H1 (cell line): ENCODE data around the gene EYA2. TPM values are rescaled to one million over a fixed set of nuclear protein-coding genes. Genes with fewer than 3 reads are reported as not detected.

Experiments used
- CTCF ChIA-PET: fragments of 300-600 bp; sonication (Branson Sonifier 250); formaldehyde crosslinking; loops from one replicate; lab custom pipeline; 2021; ENCODE audit not compliant: partially characterized antibody; lab: Charles Lee
- POLR2A ChIA-PET: fragments of 300-600 bp; sonication (Branson Sonifier 250); formaldehyde crosslinking; loops from one replicate; lab custom pipeline; 2021; ENCODE audit warnings: inconsistent platforms; ENCODE audit not compliant: partially characterized antibody; lab: Charles Lee
- DNase-seq, 2 experiments: peaks; one replicate each; pipeline versions ENCODE4 v3.0.0 to v3.0.0-alpha.2; 2010 to 2022; ENCODE audit warnings: low spot score in 2 of 2, low read depth in 1 of 2, mixed read lengths in 1 of 2
- FAIRE-seq: peaks from 2 replicates; lab custom pipeline; 2011; peaks lifted over from hg19 to GRCh38; lab: Jason Lieb, UNC
- H2AFZ ChIP-seq: 2 replicates; pipeline ENCODE4 v1.8.1; 2012; ENCODE audit warnings: low read length, inconsistent platforms
- H2AK5ac ChIP-seq: 2 replicates; pipeline ENCODE4 v1.6.1; 2013; ENCODE audit warnings: low read depth, low read length
- H2BK120ac ChIP-seq: replicated peaks from 2 replicates; pipeline ENCODE3; 2013; ENCODE audit warnings: low read depth, low read length, inconsistent platforms
- H2BK12ac ChIP-seq: 2 replicates; pipeline ENCODE4 v1.6.1; 2013; ENCODE audit warnings: low read depth, low read length
- H2BK15ac ChIP-seq: 2 replicates; pipeline ENCODE4 v1.6.1; 2013; ENCODE audit warnings: low read length
- H2BK20ac ChIP-seq: 2 replicates; pipeline ENCODE4 v1.6.1; 2013; ENCODE audit warnings: low read length
- H2BK5ac ChIP-seq: 2 replicates; pipeline ENCODE4 v1.6.1; 2013; ENCODE audit warnings: low read depth, low read length
- H3K14ac ChIP-seq: 2 replicates; pipeline ENCODE4 v1.6.1; 2013; ENCODE audit warnings: inconsistent platforms; ENCODE audit not compliant: insufficient read length
- H3K18ac ChIP-seq: 2 replicates; pipeline ENCODE4 v1.6.1; 2013; ENCODE audit warnings: low read length; ENCODE audit errors: extremely low read depth
- H3K23ac ChIP-seq: 2 replicates; pipeline ENCODE4 v1.6.1; 2013; ENCODE audit warnings: inconsistent platforms; ENCODE audit not compliant: insufficient read length
- H3K23me2 ChIP-seq: 2 replicates; pipeline ENCODE4 v1.6.1; 2013; ENCODE audit warnings: low read depth, low read length
- H3K27ac ChIP-seq: 2 replicates; pipeline ENCODE4 v1.6.1; 2011; ENCODE audit warnings: low read depth, low read length, inconsistent platforms
- H3K27me3 ChIP-seq, 4 experiments: replicated peaks in 1 of 4; 1 replicate in 1 of 4; 2 replicates in 3 of 4; pipeline versions ENCODE4 v1.6.1 to v1.8.1; 2011 to 2013; ENCODE audit warnings: low read length in 3 of 4, mild to moderate bottlenecking in 3 of 4, inconsistent platforms in 2 of 4, mixed read lengths in 2 of 4, moderate library complexity in 1 of 4; ENCODE audit not compliant: control insufficient read depth in 3 of 4, insufficient read depth in 3 of 4; ENCODE audit errors: extremely low read depth in 1 of 4
- H3K36me3 ChIP-seq, 4 experiments: 2 replicates each; pipeline versions ENCODE4 v1.6.1 to v1.8.1; 2011 to 2013; ENCODE audit warnings: mild to moderate bottlenecking in 4 of 4, low read length in 3 of 4, moderate library complexity in 2 of 4, control low read depth in 1 of 4, inconsistent platforms in 1 of 4; ENCODE audit not compliant: insufficient read depth in 4 of 4, control insufficient read depth in 2 of 4
- H3K4ac ChIP-seq: replicated peaks from 2 replicates; pipeline ENCODE3; 2013; ENCODE audit warnings: low read length, low read depth, mixed read lengths, inconsistent platforms; ENCODE audit not compliant: insufficient read length
- H3K4me1 ChIP-seq, 4 experiments: replicated peaks in 1 of 4; 1 replicate in 1 of 4; 2 replicates in 3 of 4; pipeline versions ENCODE4 v1.6.1 to v1.8.1; 2011 to 2013; ENCODE audit warnings: low read length in 3 of 4, inconsistent platforms in 2 of 4, mixed read lengths in 1 of 4; ENCODE audit not compliant: insufficient read depth in 4 of 4, control insufficient read depth in 3 of 4
- H3K4me2 ChIP-seq, 2 experiments: 2 replicates each; pipeline versions ENCODE4 v1.6.1 to v1.8.1; 2011 to 2013; ENCODE audit warnings: low read depth in 2 of 2, low read length in 2 of 2, control low read depth in 1 of 2, inconsistent platforms in 1 of 2, mild to moderate bottlenecking in 1 of 2; ENCODE audit not compliant: insufficient read depth in 1 of 2
- H3K4me3 ChIP-seq, 4 experiments: fragments of 200-600, 300-600 bp in 1 of 4; sonication (generic), shearing (Covaris generic), sonication (Bioruptor Twin) in 1 of 4; 2 replicates each; pipeline versions ENCODE4 v1.5.1 to v1.8.1; 2011 to 2016; ENCODE audit warnings: low read length in 4 of 4, low read depth in 3 of 4, control low read depth in 2 of 4, inconsistent platforms in 2 of 4, mild to moderate bottlenecking in 2 of 4, mixed read lengths in 1 of 4, moderate library complexity in 1 of 4; ENCODE audit not compliant: insufficient read depth in 2 of 4; ENCODE audit errors: extremely low read depth in 1 of 4
- H3K56ac ChIP-seq: replicated peaks from 2 replicates; pipeline ENCODE3; 2013; ENCODE audit warnings: low read depth, mild to moderate bottlenecking, mixed read lengths, low read length, inconsistent platforms; ENCODE audit not compliant: insufficient read length
- H3K79me1 ChIP-seq: 2 replicates; pipeline ENCODE4 v1.6.1; 2013; ENCODE audit warnings: low read depth, low read length, control low read depth
- H3K79me2 ChIP-seq, 2 experiments: 2 replicates each; pipeline versions ENCODE4 v1.6.1 to v1.8.1; 2012 to 2013; ENCODE audit warnings: low read length in 2 of 2, mild to moderate bottlenecking in 2 of 2, inconsistent platforms in 1 of 2; ENCODE audit not compliant: insufficient read depth in 2 of 2, control insufficient read depth in 1 of 2
- H3K9ac ChIP-seq, 4 experiments: replicated peaks in 1 of 4; 1 replicate in 1 of 4; 2 replicates in 3 of 4; pipeline versions ENCODE4 v1.6.1 to v1.8.1; 2011 to 2013; ENCODE audit warnings: low read depth in 3 of 4, low read length in 3 of 4, control low read depth in 2 of 4, mild to moderate bottlenecking in 2 of 4, moderate library complexity in 2 of 4, inconsistent platforms in 1 of 4; ENCODE audit errors: extremely low read depth in 1 of 4
- H3K9me3 ChIP-seq, 2 experiments: 2 replicates each; pipeline versions ENCODE4 v1.6.1 to v1.8.1; 2012 to 2013; ENCODE audit warnings: mild to moderate bottlenecking in 2 of 2, moderate library complexity in 2 of 2, control low read depth in 1 of 2, inconsistent platforms in 1 of 2, low read depth in 1 of 2, low read length in 1 of 2, mixed read lengths in 1 of 2; ENCODE audit not compliant: insufficient read depth in 2 of 2
- H4K20me1 ChIP-seq, 2 experiments: replicated peaks in 1 of 2; 2 replicates each; pipeline versions ENCODE3 to v1.8.1; 2011 to 2013; ENCODE audit warnings: inconsistent platforms in 2 of 2, low read length in 2 of 2, mild to moderate bottlenecking in 1 of 2; ENCODE audit not compliant: insufficient read depth in 2 of 2, control insufficient read depth in 1 of 2
- H4K5ac ChIP-seq: 2 replicates; pipeline ENCODE4 v1.6.1; 2013; ENCODE audit warnings: low read length, low read depth, mixed read lengths, inconsistent platforms; ENCODE audit not compliant: insufficient read length
- H4K8ac ChIP-seq: 2 replicates; pipeline ENCODE4 v1.8.0; 2013; ENCODE audit warnings: mild to moderate bottlenecking, moderate library complexity, low read length, inconsistent platforms; ENCODE audit not compliant: insufficient read depth; ENCODE audit errors: extremely low read depth
- H4K91ac ChIP-seq: replicated peaks from 2 replicates; pipeline ENCODE3; 2013; ENCODE audit warnings: low read length, mixed read lengths, inconsistent platforms; ENCODE audit not compliant: insufficient read length
- CEBPB ChIP-seq: IDR thresholded peaks from 2 replicates; pipeline ENCODE4 v1.6.1; 2012; ENCODE audit warnings: low read depth, low read length
- HDAC2 ChIP-seq, 2 experiments: fragments of 300-600 bp in 1 of 2; sonication (generic) in 1 of 2; IDR thresholded peaks; 2 replicates each; pipeline ENCODE4 v1.6.1; 2011 to 2012; ENCODE audit warnings: low read depth in 2 of 2, low read length in 2 of 2, mild to moderate bottlenecking in 2 of 2, moderate library complexity in 2 of 2, borderline replicate concordance in 1 of 2, inconsistent platforms in 1 of 2
- WGBS, 2 experiments: shearing (Covaris generic) in 1 of 2; methylation state at CpG; one replicate each; pipeline versions ENCODE4 v1.1.6 to v1.1.7; 2013 to 2015; ENCODE audit warnings: low lambda C conversion rate in 2 of 2, mixed read lengths in 2 of 2, inconsistent platforms in 1 of 2, low coverage in 1 of 2, missing lambda C conversion rate in 1 of 2; ENCODE audit not compliant: insufficient replicate concordance in 2 of 2, insufficient coverage in 1 of 2, insufficient read length in 1 of 2; ENCODE audit errors: extremely low coverage in 1 of 2, missing lambda C conversion rate in 1 of 2; 5-methylcytosine and 5-hydroxymethylcytosine counted together
- polyA plus RNA-seq, 7 experiments: library from polyadenylated mRNA; depleted of rRNA in 3 of 7; stranded (reverse) in 5 of 7; unstranded in 2 of 7; fragments of >200 nt in 5 of 7; fragments of 200-250 nt in 2 of 7; gene quantifications; 1 replicate in 5 of 7; 2 replicates in 1 of 7; 4 replicates in 1 of 7; pipeline versions ENCODE4 v1.2.1 to v1.2.3, GENCODE V29; 2011 to 2013; ENCODE audit warnings: missing spikeins in 2 of 7, mixed read lengths in 2 of 7
- total RNA-seq: library from RNA; stranded (reverse); fragmentation: NEBNext Ultra II Directional; extraction: Animal tissue kit (Norgen Biotek cat#: 25700); gene quantifications from 2 replicates; pipeline ENCODE4 v1.2.1, GENCODE V29; 2021

EYA2 gene
- total and polyA plus RNA-seq, 2 of the 8 experiments (the other 6 are each of a cell fraction or from before 2014, with no cell fraction given), result 1.6 to 1.7 TPM

DNA sequence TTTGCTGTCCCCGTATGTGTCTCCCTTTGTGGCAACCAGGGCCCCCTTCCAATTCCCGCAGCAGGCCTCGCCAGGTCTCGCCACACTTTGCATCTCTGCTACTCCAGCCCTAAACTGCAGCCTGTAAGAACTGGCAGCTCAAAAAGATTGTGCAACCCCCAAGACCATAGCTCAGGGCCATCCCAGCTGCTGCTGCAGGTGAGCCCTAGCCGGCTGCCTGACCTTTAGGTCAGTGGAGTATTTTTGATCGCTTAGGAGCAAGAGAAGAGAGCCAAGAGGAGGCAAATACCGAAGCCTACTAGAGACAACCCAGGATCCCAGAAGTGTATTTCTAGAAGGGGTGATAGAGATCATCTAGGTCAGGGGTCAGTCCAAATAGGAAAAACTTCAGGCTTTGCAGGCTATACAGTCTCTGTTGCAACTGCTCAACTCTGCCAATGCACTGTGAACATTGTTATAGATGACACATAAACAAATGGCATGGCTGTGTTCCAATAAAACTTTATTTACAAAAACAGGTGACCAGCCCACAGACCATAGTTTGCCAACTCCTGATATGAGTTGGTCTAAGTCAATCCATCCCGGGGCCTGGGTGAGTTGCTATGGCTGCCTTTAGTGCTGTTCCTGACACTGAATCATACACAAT is 138.4 kb downstream of the EYA2 start:
- POLR2A ChIA-PET, result no interaction called here
- H3K27ac ChIP-seq, result no peak overlapping the region

More for the DNA sequence above, 138.4 kb downstream of the EYA2 start:
- Histone ChIP-seq H3K79me2 (no peaks in the 10 kb centered on the region), H3K56ac (no peak overlapping the region), H3K23ac (no peak overlapping the region), H2BK5ac (no peak overlapping the region), H3K9me3 (peaks cover 2 to 9% of the 10 kb centered on the region in 2 experiments; a peak in 2 of 4 replicates), H2BK12ac (no peak overlapping the region), H3K14ac (no peak overlapping the region), H2AFZ (no peak overlapping the region), H4K91ac (no peak overlapping the region), H3K23me2 (no peaks in the 10 kb centered on the region), H4K5ac (no peak overlapping the region), H2BK15ac (no peak overlapping the region), H3K27me3 (no peaks in the 10 kb centered on the region), H2AK5ac (no peak overlapping the region), H3K9ac (no peak overlapping the region), H3K18ac (no peak overlapping the region), H3K36me3 (no peaks in the 10 kb centered on the region), H4K8ac (no peak overlapping the region), H3K4ac (no peak overlapping the region), H3K4me2 (no peak overlapping the region), H3K79me1 (no peaks in the 10 kb centered on the region), H2BK20ac (no peak overlapping the region), H4K20me1 (no peaks in the 10 kb centered on the region), H2BK120ac (no peak overlapping the region), H3K4me3 (no peak overlapping the region), H3K4me1 (no peaks in the 10 kb centered on the region)
- no peak for FAIRE-seq
- TF ChIP-seq HDAC2 (IDR thresholded peaks at IDR 0.05; ENCODE audit: borderline replicate concordance in 1 of 2, low read depth in 2 of 2, low read length in 2 of 2) (no peak), CEBPB (peak; percentile 17; the same call in 1 of the 2 replicates)
- no peak for DNase-seq
- WGBS, 2 experiments, result 92% methylated on average over 8 of the region's 8 CpGs; no CpG with 5 or more reads in 1 of the 2 experiments
- CTCF ChIA-PET, result no interaction called here
